GM12874 (cell line): ENCODE data around the gene ALOX12B.

Experiments
- TF ChIP-seq, protein P1 (sequence below): IDR thresholded peaks from 2 replicates; pipeline ENCODE4 v1.5.1; 2011; ENCODE audit warnings: low read depth, mild to moderate bottlenecking, control low read depth, low read length, moderate library complexity; ENCODE audit not compliant: insufficient read depth

The ALOX12B gene

DNA sequence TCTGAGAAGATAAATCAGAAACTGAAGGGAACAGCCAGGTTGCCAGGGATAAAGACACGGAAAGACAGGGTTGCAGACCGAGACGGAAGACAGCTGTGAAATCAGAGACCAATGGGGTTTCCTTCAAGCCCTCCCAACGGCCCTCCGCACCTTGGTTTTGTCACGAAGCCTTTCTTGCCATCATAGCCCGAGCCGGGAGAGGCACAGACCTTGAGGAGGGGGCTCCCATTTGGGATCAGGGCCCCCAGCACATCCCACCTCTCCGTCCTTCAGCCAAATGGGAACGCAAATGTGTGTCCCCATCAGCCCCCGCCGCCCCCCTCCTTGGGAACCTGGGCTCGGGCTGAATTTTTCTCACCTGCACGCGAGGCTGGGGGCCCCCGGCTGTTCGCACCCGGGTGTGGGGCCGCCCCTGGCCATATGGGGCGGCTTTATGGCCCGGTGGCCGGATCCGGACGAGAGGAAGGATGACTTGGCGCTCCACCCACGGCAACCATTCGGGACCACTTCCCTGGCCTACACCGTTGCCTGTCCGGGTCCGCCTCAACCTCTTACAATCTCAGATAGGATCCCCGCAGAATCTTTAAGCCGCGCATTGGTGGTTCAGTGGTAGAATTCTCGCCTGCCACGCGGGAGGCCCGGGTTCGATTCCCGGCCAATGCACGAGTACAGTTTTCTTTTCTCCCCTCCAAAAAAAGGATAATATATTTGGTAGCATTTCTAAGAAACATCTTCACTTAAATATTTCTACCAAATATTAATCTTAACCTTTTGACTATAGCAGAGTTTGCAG lies 37.8 kb upstream of the ALOX12B start:
- TF ChIP-seq, protein P1, sequence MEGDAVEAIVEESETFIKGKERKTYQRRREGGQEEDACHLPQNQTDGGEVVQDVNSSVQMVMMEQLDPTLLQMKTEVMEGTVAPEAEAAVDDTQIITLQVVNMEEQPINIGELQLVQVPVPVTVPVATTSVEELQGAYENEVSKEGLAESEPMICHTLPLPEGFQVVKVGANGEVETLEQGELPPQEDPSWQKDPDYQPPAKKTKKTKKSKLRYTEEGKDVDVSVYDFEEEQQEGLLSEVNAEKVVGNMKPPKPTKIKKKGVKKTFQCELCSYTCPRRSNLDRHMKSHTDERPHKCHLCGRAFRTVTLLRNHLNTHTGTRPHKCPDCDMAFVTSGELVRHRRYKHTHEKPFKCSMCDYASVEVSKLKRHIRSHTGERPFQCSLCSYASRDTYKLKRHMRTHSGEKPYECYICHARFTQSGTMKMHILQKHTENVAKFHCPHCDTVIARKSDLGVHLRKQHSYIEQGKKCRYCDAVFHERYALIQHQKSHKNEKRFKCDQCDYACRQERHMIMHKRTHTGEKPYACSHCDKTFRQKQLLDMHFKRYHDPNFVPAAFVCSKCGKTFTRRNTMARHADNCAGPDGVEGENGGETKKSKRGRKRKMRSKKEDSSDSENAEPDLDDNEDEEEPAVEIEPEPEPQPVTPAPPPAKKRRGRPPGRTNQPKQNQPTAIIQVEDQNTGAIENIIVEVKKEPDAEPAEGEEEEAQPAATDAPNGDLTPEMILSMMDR, result no peak

DNA sequence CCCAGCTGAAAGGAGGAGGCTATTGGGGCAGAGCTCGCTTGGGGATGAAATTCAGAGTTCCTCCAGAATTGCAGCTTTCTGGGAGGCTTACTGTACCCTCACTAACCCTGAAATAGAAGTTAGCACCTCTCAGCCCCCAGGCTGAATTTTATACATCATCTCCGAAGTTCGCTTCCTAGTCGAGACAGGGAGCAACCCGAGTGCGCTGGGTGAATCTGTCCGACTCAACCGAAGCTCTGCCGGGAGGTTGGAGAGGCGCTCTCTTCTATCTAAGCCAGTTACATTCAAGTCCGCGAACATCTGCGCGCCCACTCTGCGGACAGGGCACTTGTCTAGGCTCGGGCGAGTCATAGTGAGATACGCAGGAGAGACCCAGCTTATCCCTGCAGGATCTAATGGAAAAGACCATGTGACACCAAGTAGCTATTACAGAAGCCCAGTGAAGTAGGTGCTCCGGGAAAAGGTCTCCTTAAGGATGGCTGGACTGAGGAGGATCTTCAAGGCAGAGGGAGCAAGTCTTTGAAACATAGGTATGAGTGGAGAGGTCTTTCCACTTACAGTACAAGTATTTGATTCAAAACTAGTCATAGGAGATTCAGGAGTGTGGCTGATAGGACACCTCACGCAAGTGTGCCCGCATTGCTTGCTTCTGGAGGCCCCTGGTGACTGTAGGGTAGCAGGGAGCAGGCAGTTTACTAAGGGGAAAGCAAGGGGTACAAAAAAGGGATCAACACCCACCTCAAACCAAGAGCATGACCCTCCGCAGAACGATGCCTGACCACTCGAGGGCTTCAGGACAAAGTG lies 37.0 kb upstream of the ALOX12B start:
- TF ChIP-seq, protein P1, result no peak

- TF ChIP-seq, protein P1, result no peak
Observed at GRCh38 chr17:8123695-8124349, 36.3 kb upstream of the ALOX12B start, which contains the start of gene HES7. HES7 (minus strand) TSS chr17:8124106; CDS start chr17:8124084, 22 bp downstream.

DNA sequence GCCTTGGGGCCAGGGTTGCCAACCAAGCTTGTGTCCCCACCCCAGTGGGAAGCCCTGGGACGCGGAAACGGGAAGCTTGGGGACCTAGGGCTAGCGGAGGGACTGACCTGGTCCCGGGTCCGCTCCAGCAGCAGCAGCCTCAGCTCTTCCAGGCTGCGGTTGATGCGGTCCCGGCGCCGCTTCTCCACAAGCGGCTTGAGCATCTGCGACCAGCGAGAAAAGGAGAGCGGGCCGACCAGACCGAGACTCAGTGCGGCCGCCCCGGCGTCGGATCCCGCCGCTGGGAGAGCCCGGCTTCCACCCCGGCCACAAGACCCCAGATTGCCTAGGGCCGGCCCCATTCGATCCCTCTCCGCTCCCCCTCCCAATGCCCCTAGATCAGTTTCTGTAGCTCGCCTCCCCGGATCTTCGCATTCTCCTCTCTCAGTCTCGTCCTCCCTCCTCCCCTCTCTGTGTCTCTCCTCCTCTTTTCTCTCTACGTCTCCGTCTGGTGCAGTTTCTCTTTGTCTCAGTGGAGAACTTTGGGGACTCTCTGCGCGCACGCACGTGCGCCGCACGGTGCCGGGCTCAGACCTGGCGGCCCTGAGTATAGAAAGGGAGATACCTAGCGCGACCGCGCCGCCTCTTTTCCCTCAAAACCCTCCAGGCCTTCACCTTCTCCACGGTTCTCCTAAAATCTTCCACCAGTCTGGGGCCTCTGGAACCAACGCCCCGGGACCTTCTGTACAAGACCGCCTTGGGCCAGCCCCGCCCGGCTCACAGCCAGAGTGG lies 35.6 kb upstream of the ALOX12B start:
- TF ChIP-seq, protein P1, result no peak

- TF ChIP-seq, protein P1, result no peak
Observed at GRCh38 chr17:8122422-8122923, 35.0 kb upstream of the ALOX12B start.

DNA sequence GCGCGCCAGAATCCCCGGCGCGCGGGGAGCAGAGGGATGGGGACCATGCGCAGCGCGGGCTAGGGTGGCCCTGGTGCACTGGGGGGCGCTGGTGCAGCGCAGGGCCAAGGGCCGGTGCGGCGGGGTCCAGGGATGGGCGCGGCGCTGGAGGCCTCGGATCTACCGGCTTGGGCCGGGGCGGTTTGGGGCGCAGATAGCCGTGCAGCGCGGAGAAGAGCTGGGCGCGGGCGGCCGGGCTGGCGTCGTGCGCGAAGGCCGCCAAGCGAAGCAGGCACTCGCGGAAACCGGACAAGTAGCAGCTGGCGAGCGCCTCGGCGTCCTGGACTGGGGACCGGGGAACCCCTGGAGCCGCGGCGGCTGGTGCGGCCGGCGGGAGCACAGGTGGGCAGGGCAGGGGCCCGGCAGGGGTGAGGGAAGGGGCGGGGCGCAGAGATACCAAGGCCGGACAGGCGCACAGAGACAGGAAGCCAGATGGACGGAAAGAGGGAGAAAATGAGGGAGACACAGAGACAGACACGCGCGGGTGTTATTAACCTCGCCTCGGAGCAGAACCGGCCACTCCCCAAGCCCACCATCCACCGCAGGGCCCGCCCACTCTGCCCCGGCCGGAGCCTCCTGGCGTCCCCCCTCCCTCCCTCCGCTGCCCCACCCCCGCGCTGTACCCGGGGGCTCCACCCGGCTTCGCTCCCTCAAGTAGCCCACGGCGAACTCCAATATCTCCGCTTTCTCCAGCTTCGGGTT lies 34.3 kb upstream of the ALOX12B start:
- TF ChIP-seq, protein P1, result peak; percentile 86
